HG03139 (cell line): Measurements from ENCODE around the gene PATJ.
A peak's percentile ranks its signal among the peaks of the same experiment; 100 is the strongest.

Experiments
- ATAC-seq: cut with Tn5 transposase; IDR thresholded peaks from one replicate; pipeline ENCODE4 v1.9.1; 2021; ENCODE audit not compliant: unreplicated experiment

PATJ gene

GRCh38 chr1:62088439-62088838 lies 346.2 kb downstream of the PATJ start:
- ATAC-seq = no peak

- ATAC-seq = no peak
Measured at GRCh38 chr1:62089570-62089969, 347.3 kb downstream of the PATJ start.

- ATAC-seq = no peak
Measured at GRCh38 chr1:62090016-62090415, 347.7 kb downstream of the PATJ start.

GRCh38 chr1:62092110-62092509 lies 349.8 kb downstream of the PATJ start:
- ATAC-seq = no peak

GRCh38 chr1:62093261-62093660 lies 351.0 kb downstream of the PATJ start:
- no peak for ATAC-seq

- no peak for ATAC-seq
Measured at GRCh38 chr1:62097464-62097863, 355.2 kb downstream of the PATJ start.

- no peak for ATAC-seq
Measured at GRCh38 chr1:62100442-62100841, 358.2 kb downstream of the PATJ start.

GRCh38 chr1:62103846-62104245 lies 361.6 kb downstream of the PATJ start:
- no peak for ATAC-seq

GRCh38 chr1:62107923-62108322 lies 365.6 kb downstream of the PATJ start:
- ATAC-seq = no peak

GRCh38 chr1:62109124-62109523 lies 366.8 kb downstream of the PATJ start:
- ATAC-seq = no peak

GRCh38 chr1:62110198-62110817 lies 368.0 kb downstream of the PATJ start:
- no peak for ATAC-seq

- no peak for ATAC-seq
Measured at GRCh38 chr1:62111084-62111483, 368.8 kb downstream of the PATJ start.

GRCh38 chr1:62113507-62113906 lies 371.2 kb downstream of the PATJ start:
- no peak for ATAC-seq

- ATAC-seq = no peak
Measured at GRCh38 chr1:62117018-62117750, 374.9 kb downstream of the PATJ start.

- no peak for ATAC-seq
Measured at GRCh38 chr1:62126579-62127290, 384.5 kb downstream of the PATJ start.

- ATAC-seq = no peak
Measured at GRCh38 chr1:62128745-62129144, 386.5 kb downstream of the PATJ start.

GRCh38 chr1:62131093-62131725 lies 388.9 kb downstream of the PATJ start:
- ATAC-seq = peak; percentile 95

- no peak for ATAC-seq
Measured at GRCh38 chr1:62138029-62138428, 395.7 kb downstream of the PATJ start.

- ATAC-seq = no peak
Measured at GRCh38 chr1:62139410-62139809, 397.1 kb downstream of the PATJ start.

GRCh38 chr1:62140666-62141065 lies 398.4 kb downstream of the PATJ start:
- no peak for ATAC-seq

- ATAC-seq = no peak
Measured at GRCh38 chr1:62142496-62142895, 400.2 kb downstream of the PATJ start.
